Thyroid gland (tissue), 4 donors: ENCODE results near the gene PHF21B.

Experiments used
- POLR2A ChIP-seq, 2 donors: fragments of 450-650 bp; IDR thresholded peaks; one replicate each; pipeline ENCODE4 v1.6.1; 2017; ENCODE audit warnings: antibody characterized with exemption in 2 of 2, mild to moderate bottlenecking in 2 of 2, moderate library complexity in 1 of 2
- TF ChIP-seq, protein P1 (sequence below), 6 experiments: fragments of 200-600 bp in 3 of 6; fragments of 450-650 bp in 3 of 6; sonication (generic) in 3 of 6; IDR thresholded peaks; one replicate each; pipeline ENCODE4 v1.5.1; 2016 to 2019; ENCODE audit warnings: antibody characterized with exemption in 6 of 6, mild to moderate bottlenecking in 2 of 6, inconsistent platforms in 1 of 6, moderate library complexity in 1 of 6

DNA sequence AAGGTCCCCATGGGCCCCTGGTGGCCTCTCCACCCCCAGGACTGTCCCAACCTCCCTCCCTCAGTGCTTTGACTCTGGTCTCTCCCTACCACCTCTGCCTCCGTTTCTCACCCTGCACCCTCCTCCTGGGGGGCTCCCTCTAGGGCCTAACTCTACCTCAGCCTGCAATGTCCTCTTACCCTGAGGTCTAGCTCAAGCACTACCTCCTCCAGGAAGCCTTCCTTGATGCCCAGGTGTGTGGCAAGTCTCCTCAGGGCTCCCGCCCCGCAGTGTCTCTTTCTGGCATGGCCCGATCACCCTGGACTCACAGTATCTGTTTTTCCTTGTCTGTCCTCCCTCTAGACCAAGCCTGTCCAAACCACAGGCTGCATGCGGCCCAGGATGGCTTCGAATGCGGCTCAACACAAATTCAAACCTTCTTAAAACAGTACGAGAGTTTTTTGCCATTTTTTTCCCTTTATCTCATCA lies 90.8 kb downstream of the PHF21B start:
- TF ChIP-seq, protein P1, sequence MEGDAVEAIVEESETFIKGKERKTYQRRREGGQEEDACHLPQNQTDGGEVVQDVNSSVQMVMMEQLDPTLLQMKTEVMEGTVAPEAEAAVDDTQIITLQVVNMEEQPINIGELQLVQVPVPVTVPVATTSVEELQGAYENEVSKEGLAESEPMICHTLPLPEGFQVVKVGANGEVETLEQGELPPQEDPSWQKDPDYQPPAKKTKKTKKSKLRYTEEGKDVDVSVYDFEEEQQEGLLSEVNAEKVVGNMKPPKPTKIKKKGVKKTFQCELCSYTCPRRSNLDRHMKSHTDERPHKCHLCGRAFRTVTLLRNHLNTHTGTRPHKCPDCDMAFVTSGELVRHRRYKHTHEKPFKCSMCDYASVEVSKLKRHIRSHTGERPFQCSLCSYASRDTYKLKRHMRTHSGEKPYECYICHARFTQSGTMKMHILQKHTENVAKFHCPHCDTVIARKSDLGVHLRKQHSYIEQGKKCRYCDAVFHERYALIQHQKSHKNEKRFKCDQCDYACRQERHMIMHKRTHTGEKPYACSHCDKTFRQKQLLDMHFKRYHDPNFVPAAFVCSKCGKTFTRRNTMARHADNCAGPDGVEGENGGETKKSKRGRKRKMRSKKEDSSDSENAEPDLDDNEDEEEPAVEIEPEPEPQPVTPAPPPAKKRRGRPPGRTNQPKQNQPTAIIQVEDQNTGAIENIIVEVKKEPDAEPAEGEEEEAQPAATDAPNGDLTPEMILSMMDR (IDR thresholded peaks at IDR 0.05), result no peak
- no peak for TF ChIP-seq POLR2A (IDR thresholded peaks at IDR 0.05)
